NCI-H82 treated with DMSO at 0.1 percent for 48 hours (cell line): ENCODE measurements around the gene OR2AT4.

ENCODE experiments used
- DNase-seq: peaks from one replicate; lab custom pipeline; 2025; ENCODE audit not compliant: unreplicated experiment; lab: John Stamatoyannopoulos, UW

The OR2AT4 gene

DNA sequence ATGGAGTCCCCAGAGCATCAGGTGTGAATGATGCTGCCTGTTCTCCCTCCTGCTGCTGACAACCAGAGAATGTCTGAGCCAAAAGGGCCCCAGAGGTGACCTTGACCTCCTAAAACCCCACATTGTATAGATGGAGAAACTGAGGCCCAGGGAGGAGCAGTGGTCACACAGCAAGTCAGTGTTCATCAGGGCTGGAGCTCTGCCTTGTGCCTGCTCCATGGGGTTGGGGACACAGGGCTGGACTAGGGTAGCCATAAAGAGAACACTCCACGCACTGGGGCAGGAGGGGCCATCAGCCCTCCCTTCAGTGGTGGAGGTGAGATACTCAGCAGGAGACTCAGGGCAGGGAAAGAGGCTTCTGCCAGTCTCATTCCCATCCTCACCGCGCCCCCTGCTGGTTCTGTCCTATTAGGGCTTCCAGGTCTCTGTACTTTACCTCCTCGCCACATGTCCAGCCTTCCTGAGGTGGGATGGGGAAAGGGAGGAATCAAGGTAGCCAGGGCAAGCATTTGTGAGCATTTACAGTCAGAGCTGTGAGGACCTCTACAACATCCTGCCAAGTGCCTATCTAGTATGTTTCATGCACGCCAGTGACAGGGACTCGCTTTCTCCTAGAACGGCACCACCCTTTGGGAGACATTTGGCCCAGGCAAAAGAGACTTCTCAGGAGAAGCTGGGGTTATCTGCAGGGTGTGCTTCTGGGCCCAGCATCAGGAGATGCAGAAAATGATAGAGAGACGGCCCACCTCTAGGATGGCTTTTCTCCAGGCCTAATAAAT, 64.7 kb downstream of the OR2AT4 start:
- DNase-seq, result peak; percentile 55
